ENCODE measurements around the gene PNPLA6. TPM values are rescaled to one million over a fixed set of nuclear protein-coding genes. Genes with fewer than 3 reads are reported as not detected.
A peak's percentile ranks its signal among the peaks of the same experiment; 100 is the strongest.

Gene PNPLA6
- total and polyA plus RNA-seq, 2 experiments from 2014 or later, result 66.6 to 135 TPM

DNA sequence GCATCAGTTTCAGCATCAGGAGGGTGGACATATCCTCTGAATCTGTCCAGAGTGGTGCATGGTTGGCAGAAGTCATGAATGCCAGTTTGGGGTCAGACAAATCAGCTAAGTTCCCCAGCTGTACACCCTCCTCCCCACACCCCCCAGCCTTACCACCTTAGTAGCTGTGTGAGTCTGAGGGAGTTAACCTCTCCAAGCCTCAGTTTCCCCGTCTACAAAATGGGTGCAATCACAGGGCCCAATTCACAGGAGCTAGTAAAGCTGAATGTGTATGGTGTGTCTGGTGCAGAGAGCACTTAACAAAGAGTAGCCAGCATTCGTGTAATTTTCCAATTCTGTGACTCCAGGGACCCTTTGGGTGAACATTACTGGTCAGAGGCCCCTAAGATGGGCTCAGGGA lies 33.0 kb upstream of the PNPLA6 start (continued):
- TF ChIP-seq, protein P1, sequence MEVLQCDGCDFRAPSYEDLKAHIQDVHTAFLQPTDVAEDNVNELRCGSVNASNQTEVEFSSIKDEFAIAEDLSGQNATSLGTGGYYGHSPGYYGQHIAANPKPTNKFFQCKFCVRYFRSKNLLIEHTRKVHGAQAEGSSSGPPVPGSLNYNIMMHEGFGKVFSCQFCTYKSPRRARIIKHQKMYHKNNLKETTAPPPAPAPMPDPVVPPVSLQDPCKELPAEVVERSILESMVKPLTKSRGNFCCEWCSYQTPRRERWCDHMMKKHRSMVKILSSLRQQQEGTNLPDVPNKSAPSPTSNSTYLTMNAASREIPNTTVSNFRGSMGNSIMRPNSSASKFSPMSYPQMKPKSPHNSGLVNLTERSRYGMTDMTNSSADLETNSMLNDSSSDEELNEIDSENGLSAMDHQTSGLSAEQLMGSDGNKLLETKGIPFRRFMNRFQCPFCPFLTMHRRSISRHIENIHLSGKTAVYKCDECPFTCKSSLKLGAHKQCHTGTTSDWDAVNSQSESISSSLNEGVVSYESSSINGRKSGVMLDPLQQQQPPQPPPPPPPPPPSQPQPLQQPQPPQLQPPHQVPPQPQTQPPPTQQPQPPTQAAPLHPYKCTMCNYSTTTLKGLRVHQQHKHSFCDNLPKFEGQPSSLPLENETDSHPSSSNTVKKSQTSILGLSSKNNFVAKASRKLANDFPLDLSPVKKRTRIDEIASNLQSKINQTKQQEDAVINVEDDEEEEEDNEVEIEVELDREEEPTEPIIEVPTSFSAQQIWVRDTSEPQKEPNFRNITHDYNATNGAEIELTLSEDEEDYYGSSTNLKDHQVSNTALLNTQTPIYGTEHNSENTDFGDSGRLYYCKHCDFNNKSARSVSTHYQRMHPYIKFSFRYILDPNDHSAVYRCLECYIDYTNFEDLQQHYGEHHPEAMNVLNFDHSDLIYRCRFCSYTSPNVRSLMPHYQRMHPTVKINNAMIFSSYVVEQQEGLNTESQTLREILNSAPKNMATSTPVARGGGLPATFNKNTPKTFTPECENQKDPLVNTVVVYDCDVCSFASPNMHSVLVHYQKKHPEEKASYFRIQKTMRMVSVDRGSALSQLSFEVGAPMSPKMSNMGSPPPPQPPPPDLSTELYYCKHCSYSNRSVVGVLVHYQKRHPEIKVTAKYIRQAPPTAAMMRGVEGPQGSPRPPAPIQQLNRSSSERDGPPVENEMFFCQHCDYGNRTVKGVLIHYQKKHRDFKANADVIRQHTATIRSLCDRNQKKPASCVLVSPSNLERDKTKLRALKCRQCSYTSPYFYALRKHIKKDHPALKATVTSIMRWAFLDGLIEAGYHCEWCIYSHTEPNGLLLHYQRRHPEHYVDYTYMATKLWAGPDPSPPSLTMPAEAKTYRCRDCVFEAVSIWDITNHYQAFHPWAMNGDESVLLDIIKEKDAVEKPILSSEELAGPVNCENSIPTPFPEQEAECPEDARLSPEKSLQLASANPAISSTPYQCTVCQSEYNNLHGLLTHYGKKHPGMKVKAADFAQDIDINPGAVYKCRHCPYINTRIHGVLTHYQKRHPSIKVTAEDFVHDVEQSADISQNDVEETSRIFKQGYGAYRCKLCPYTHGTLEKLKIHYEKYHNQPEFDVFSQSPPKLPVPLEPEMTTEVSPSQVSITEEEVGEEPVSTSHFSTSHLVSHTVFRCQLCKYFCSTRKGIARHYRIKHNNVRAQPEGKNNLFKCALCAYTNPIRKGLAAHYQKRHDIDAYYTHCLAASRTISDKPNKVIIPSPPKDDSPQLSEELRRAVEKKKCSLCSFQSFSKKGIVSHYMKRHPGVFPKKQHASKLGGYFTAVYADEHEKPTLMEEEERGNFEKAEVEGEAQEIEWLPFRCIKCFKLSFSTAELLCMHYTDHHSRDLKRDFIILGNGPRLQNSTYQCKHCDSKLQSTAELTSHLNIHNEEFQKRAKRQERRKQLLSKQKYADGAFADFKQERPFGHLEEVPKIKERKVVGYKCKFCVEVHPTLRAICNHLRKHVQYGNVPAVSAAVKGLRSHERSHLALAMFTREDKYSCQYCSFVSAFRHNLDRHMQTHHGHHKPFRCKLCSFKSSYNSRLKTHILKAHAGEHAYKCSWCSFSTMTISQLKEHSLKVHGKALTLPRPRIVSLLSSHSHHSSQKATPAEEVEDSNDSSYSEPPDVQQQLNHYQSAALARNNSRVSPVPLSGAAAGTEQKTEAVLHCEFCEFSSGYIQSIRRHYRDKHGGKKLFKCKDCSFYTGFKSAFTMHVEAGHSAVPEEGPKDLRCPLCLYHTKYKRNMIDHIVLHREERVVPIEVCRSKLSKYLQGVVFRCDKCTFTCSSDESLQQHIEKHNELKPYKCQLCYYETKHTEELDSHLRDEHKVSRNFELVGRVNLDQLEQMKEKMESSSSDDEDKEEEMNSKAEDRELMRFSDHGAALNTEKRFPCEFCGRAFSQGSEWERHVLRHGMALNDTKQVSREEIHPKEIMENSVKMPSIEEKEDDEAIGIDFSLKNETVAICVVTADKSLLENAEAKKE (CRISPR knock-in tag; IDR thresholded peaks at IDR 0.05), result no peak
- TF ChIP-seq ZNF331 (CRISPR knock-in tag; IDR thresholded peaks at IDR 0.05; ENCODE audit: low read depth), result no peak
- TF ChIP-seq CREB1 (CRISPR knock-in tag; IDR thresholded peaks at IDR 0.05; ENCODE audit: low read depth), result no peak
- no peak for TF ChIP-seq NANOG (IDR thresholded peaks at IDR 0.05; ENCODE audit: borderline replicate concordance)
- TF ChIP-seq, protein P2, sequence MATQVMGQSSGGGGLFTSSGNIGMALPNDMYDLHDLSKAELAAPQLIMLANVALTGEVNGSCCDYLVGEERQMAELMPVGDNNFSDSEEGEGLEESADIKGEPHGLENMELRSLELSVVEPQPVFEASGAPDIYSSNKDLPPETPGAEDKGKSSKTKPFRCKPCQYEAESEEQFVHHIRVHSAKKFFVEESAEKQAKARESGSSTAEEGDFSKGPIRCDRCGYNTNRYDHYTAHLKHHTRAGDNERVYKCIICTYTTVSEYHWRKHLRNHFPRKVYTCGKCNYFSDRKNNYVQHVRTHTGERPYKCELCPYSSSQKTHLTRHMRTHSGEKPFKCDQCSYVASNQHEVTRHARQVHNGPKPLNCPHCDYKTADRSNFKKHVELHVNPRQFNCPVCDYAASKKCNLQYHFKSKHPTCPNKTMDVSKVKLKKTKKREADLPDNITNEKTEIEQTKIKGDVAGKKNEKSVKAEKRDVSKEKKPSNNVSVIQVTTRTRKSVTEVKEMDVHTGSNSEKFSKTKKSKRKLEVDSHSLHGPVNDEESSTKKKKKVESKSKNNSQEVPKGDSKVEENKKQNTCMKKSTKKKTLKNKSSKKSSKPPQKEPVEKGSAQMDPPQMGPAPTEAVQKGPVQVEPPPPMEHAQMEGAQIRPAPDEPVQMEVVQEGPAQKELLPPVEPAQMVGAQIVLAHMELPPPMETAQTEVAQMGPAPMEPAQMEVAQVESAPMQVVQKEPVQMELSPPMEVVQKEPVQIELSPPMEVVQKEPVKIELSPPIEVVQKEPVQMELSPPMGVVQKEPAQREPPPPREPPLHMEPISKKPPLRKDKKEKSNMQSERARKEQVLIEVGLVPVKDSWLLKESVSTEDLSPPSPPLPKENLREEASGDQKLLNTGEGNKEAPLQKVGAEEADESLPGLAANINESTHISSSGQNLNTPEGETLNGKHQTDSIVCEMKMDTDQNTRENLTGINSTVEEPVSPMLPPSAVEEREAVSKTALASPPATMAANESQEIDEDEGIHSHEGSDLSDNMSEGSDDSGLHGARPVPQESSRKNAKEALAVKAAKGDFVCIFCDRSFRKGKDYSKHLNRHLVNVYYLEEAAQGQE (IDR thresholded peaks at IDR 0.05; ENCODE audit: unreplicated experiment), result no peak

GRCh38 chr19:7504684-7505083 lies 30.8 kb upstream of the PNPLA6 start:
- H3K4me2 ChIP-seq, result peak overlapping the region; percentile 94; the same call in 1 of the 2 replicates
- ATAC-seq, result no peak
- peaks cover under 1% of the 10 kb centered on the region; the same call in 1 of the 2 replicates for H3K9me2 ChIP-seq (ENCODE audit: insufficient read depth)
- Mint-ChIP-seq H3K27ac (no peak overlapping the region), H3K4me1 (peaks cover 16% of the 10 kb centered on the region), H3K36me3 (ENCODE audit: low read depth) (no peaks in the 10 kb centered on the region), H3K4me3 (no peak overlapping the region), H3K27me3 (ENCODE audit: insufficient read depth, low read depth, poor library complexity) (peaks cover 31% of the 10 kb centered on the region), H3K9me3 (no peaks in the 10 kb centered on the region)
- DNase-seq (ENCODE audit: low spot score), result no peak
- peaks cover 33% of the 10 kb centered on the region for H3K27me3 ChIP-seq (ENCODE audit: insufficient read depth)
- no peak overlapping the region for H3K4me3 ChIP-seq
- no peak overlapping the region for H3K27ac ChIP-seq (ENCODE audit: low read depth)
- TF ChIP-seq EZH2phosphoT487 (IDR thresholded peaks at IDR 0.05; ENCODE audit: unreplicated experiment), result no peak
- TF ChIP-seq ZNF331 (CRISPR knock-in tag; IDR thresholded peaks at IDR 0.05; ENCODE audit: low read depth), result no peak
- H3K79me2 ChIP-seq (replicated peaks; ENCODE audit: insufficient read depth), result no peaks in the 10 kb centered on the region
- peaks cover 19% of the 10 kb centered on the region for H3K4me1 ChIP-seq (ENCODE audit: insufficient read depth)
- H3F3A ChIP-seq (replicated peaks; ENCODE audit: low read depth), result peaks cover 10% of the 10 kb centered on the region; the same call in 1 of the 2 replicates
- H4K20me1 ChIP-seq (replicated peaks; ENCODE audit: insufficient read depth), result no peaks in the 10 kb centered on the region
- H3K36me3 ChIP-seq (ENCODE audit: insufficient read depth), result no peaks in the 10 kb centered on the region
- no peak overlapping the region for H2AFZ ChIP-seq
